GM18508 (cell line): Measurements from ENCODE around the gene RAB20.

Source experiments
- ATAC-seq: cut with Tn5 transposase; IDR thresholded peaks from one replicate; pipeline ENCODE4 v1.9.1; 2021; ENCODE audit warnings: moderate number of reproducible peaks; ENCODE audit not compliant: insufficient read depth, unreplicated experiment

The RAB20 gene

DNA sequence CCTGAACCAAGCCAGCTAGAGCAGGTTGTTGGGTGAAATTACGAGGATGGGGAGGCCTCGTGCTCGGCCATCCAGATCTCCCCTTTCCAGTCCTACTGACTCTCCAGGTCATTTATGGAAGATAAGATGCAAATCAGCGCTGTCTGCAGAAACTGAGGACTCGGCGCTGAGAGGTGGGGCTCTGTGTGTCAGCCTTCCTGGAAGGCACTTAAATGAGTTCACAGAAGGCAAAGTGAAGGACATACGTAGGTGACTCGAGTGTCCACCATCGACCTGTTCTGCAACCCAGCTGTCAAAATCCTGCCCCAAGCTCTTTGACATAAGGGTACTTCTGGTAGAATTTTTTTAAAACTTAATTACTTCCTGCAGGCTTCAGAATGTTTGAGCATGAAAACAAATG is 86.4 kb downstream of the RAB20 start:
- no peak for ATAC-seq

GRCh38 chr13:110474713-110475112 is 86.8 kb downstream of the RAB20 start:
- no peak for ATAC-seq
